PFSK-1 (cell line): ENCODE results near the gene NOXA1.

Experiments
- FOXP2 ChIP-seq: optimal IDR thresholded peaks from 2 replicates; pipeline ENCODE3; 2011; ENCODE audit warnings: borderline replicate concordance, control low read depth, inconsistent platforms; ENCODE audit not compliant: insufficient read depth; ENCODE audit errors: extremely low read length, extremely low read depth
- POLR2AphosphoS5 ChIP-seq: IDR thresholded peaks from 2 replicates; pipeline ENCODE4 v1.6.1; 2012; ENCODE audit warnings: low read depth, mild to moderate bottlenecking, control low read depth, low read length, moderate library complexity
- REST ChIP-seq, 2 experiments: IDR thresholded peaks; 2 replicates each; pipeline versions ENCODE4 v1.6.1 to v1.8.0; 2011 to 2012; ENCODE audit warnings: low read depth in 2 of 2, low read length in 2 of 2, control low read depth in 1 of 2, inconsistent platforms in 1 of 2, mild to moderate bottlenecking in 1 of 2, moderate library complexity in 1 of 2; ENCODE audit not compliant: insufficient read depth in 1 of 2
- SIN3A ChIP-seq: IDR thresholded peaks from 2 replicates; pipeline ENCODE4 v1.6.1; 2012; ENCODE audit warnings: mild to moderate bottlenecking, low read length, moderate library complexity, borderline replicate concordance; ENCODE audit not compliant: insufficient read depth
- TAF1 ChIP-seq: IDR thresholded peaks from 2 replicates; pipeline ENCODE4 v1.6.1; 2012; ENCODE audit warnings: low read length, control low read depth, borderline replicate concordance; ENCODE audit not compliant: insufficient read depth

- TF ChIP-seq TAF1, result no peak
- TF ChIP-seq POLR2AphosphoS5, result no peak
- no peak for TF ChIP-seq REST (IDR thresholded peaks at IDR 0.05; ENCODE audit: insufficient read depth in 1 of 2, low read depth in 2 of 2, low read length in 2 of 2)
- TF ChIP-seq SIN3A, result no peak
- no peak for TF ChIP-seq FOXP2
Observed at GRCh38 chr9:137381501-137382443, 41.4 kb upstream of the NOXA1 start.
